ENCODE data around the gene CCBE1.

CCBE1 gene

GRCh38 chr18:59539108-59539507 lies 158.1 kb downstream of the CCBE1 start:
- Histone ChIP-seq H3K9me3 (replicated peaks in 1 of 11) (peaks cover 7 to 18% (median 8%) of the 10 kb centered on the region in 11 experiments; a peak in 16 of 22 replicates), H3K27ac (no peak overlapping the region), H3K4me3 (no peak overlapping the region), H4K20me1 (no peaks in the 10 kb centered on the region), H3K36me3 (no peaks in the 10 kb centered on the region), H3K9ac (no peak overlapping the region), H3K4me2 (peak overlapping the region in 8 of 11 experiments; percentile 6 to 53 (median 44); a peak in 13 of 22 replicates), H3K27me3 (no peaks in the 10 kb centered on the region), H3K4me1 (peaks cover 0 to 24% (median 15%) of the 10 kb centered on the region in 10 experiments; a peak in 12 of 20 replicates)
- no peak for TF ChIP-seq Cebpa-rat (IDR thresholded peaks at IDR 0.05)

GRCh38 chr18:59537579-59537978 lies 159.6 kb downstream of the CCBE1 start:
- no peak overlapping the region for H3K4me2 ChIP-seq
- H3K9me3 ChIP-seq (replicated peaks in 1 of 11), result peaks cover 7 to 18% (median 8%) of the 10 kb centered on the region in 11 experiments; a peak in 16 of 22 replicates
- no peak for TF ChIP-seq Cebpa-rat (IDR thresholded peaks at IDR 0.05)
- H3K36me3 ChIP-seq, result no peaks in the 10 kb centered on the region
- H3K4me3 ChIP-seq, result no peak overlapping the region
- H3K9ac ChIP-seq, result no peak overlapping the region
- H3K27me3 ChIP-seq, result no peaks in the 10 kb centered on the region
- H3K27ac ChIP-seq, result no peak overlapping the region
- peaks cover 0 to 24% (median 15%) of the 10 kb centered on the region in 10 experiments; a peak in 12 of 20 replicates for H3K4me1 ChIP-seq
- H4K20me1 ChIP-seq, result no peaks in the 10 kb centered on the region

DNA sequence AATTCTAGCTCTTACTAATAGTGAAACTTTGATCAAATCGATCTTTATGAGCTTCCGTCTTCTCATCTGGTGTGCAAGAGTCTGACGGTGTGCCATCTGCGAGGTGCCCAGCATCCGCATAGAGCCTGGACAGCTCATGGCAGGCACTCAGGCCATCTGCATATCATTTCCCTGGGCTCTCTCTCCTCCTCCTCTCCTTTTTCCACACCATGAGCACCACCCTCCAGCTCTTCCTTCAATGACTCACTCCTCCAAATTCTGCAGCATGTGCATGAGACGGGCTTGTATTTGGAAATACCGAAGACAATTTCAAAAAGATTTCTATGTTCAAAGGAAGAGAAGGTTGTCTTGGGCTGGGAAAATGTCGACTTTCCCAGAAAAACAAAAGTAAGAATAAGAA lies 161.1 kb downstream of the CCBE1 start:
- Histone ChIP-seq H3K27me3 (no peaks in the 10 kb centered on the region), H4K20me1 (no peaks in the 10 kb centered on the region), H3K4me2 (no peak overlapping the region), H3K4me3 (no peak overlapping the region), H3K9ac (no peak overlapping the region), H3K4me1 (peaks cover 0 to 24% (median 15%) of the 10 kb centered on the region in 10 experiments; a peak in 12 of 20 replicates), H3K36me3 (no peaks in the 10 kb centered on the region), H3K9me3 (replicated peaks in 1 of 11) (peaks cover 7 to 18% (median 8%) of the 10 kb centered on the region in 11 experiments; a peak in 16 of 22 replicates), H3K27ac (no peak overlapping the region)
- TF ChIP-seq Cebpa-rat (IDR thresholded peaks at IDR 0.05), result no peak

GRCh38 chr18:59535055-59535454 lies 162.2 kb downstream of the CCBE1 start:
- Histone ChIP-seq H3K9ac (no peak overlapping the region), H3K27ac (no peak overlapping the region), H3K27me3 (no peaks in the 10 kb centered on the region), H3K4me2 (no peak overlapping the region), H3K4me1 (peaks cover 0 to 15% (median 10%) of the 10 kb centered on the region in 10 experiments; a peak in 12 of 20 replicates), H3K4me3 (no peak overlapping the region), H3K9me3 (replicated peaks in 1 of 11) (peaks cover 7 to 18% (median 8%) of the 10 kb centered on the region in 11 experiments; a peak in 16 of 22 replicates), H4K20me1 (no peaks in the 10 kb centered on the region), H3K36me3 (no peaks in the 10 kb centered on the region)
- no peak for TF ChIP-seq Cebpa-rat (IDR thresholded peaks at IDR 0.05)

DNA sequence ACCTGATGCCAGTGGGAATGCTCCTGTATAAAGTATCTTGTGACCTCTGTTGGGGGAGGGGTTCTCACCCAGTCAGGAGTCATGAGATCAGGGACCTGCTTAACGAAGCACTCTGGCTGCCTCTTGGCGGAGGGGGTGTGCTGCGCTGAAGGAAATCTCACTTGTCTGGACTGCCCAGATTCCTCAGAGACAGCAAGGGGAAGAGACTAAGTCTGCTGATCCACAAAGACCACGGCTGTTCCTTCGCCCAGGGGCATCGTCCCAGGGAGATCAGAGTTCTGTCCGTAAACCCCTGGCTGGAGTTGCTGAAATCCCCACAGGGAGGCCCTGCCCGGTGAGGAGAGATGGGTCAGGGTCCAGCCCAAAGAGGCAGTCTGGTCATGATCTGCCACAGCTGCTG lies 168.4 kb downstream of the CCBE1 start:
- Histone ChIP-seq H3K27me3 (no peaks in the 10 kb centered on the region), H3K9ac (no peak overlapping the region), H3K9me3 (replicated peaks in 1 of 11) (peaks cover 0 to 12% (median 0%) of the 10 kb centered on the region in 11 experiments; a peak in 1 of 22 replicates), H3K4me3 (no peak overlapping the region), H3K27ac (no peak overlapping the region), H3K4me1 (no peaks in the 10 kb centered on the region), H3K36me3 (no peaks in the 10 kb centered on the region), H4K20me1 (no peaks in the 10 kb centered on the region), H3K4me2 (no peak overlapping the region)
- no peak for TF ChIP-seq Cebpa-rat (IDR thresholded peaks at IDR 0.05)

DNA sequence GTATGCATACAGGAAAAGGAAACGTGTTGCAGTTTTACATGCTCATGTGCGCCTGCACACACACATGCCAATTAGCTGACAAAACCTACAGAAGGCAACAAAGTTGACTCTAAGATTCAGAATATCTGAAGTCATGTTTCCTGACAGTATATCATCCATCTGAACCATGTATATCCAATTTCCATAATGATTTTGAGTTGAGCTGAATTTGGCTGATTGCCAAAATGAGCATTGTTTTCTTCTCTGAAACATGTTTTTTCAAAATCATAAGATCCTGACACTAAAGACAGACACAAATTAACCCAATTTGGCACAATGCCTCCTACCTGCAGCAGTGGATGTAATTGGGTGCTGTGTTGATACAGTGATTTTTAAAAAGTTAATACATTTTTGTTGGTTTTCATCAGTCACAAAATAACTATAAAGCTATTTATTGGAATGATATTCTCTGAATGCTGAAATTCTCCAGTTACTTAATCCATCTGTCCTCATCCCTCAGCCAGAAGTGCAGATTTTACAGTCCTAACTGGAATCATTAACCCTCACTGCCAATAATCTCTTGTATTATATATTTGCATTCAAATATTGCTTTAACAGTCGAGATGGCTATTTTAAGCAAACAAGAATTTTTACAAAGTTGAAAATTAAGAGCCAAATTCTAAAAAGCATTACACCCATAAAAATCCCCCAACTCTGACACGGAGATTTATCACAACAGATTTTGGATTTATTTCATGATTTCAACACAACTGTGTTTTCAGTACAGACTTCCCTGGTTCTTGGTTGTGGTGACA lies 176.5 kb downstream of the CCBE1 start:
- H3K4me1 ChIP-seq, result no peaks in the 10 kb centered on the region
- H3K4me2 ChIP-seq, result no peak overlapping the region
- no peak overlapping the region for H3K27ac ChIP-seq
- H3K4me3 ChIP-seq, result no peak overlapping the region
- no peak for TF ChIP-seq Cebpa-rat (IDR thresholded peaks at IDR 0.05)
- H3K36me3 ChIP-seq, result no peaks in the 10 kb centered on the region
- no peaks in the 10 kb centered on the region for H4K20me1 ChIP-seq
- H3K9ac ChIP-seq, result no peak overlapping the region
- H3K27me3 ChIP-seq, result no peaks in the 10 kb centered on the region
- H3K9me3 ChIP-seq (replicated peaks in 1 of 11), result peaks cover 0 to 11% (median 4%) of the 10 kb centered on the region in 11 experiments; a peak in 3 of 22 replicates

GRCh38 chr18:59518705-59519104 lies 178.5 kb downstream of the CCBE1 start:
- no peak overlapping the region for H3K27ac ChIP-seq

GRCh38 chr18:59517446-59518165 lies 179.6 kb downstream of the CCBE1 start:
- Histone ChIP-seq H3K36me3 (no peaks in the 10 kb centered on the region), H3K9me3 (replicated peaks in 1 of 11) (peaks cover 0 to 9% (median 4%) of the 10 kb centered on the region in 11 experiments; a peak in 3 of 22 replicates), H3K4me2 (no peak overlapping the region), H3K27ac (no peak overlapping the region), H3K9ac (no peak overlapping the region), H3K4me3 (no peak overlapping the region), H3K27me3 (no peaks in the 10 kb centered on the region), H3K4me1 (no peaks in the 10 kb centered on the region), H4K20me1 (no peaks in the 10 kb centered on the region)
- TF ChIP-seq Cebpa-rat (IDR thresholded peaks at IDR 0.05), result no peak

More at GRCh38 chr18:59518705-59519104, 178.5 kb downstream of the CCBE1 start:
- no peak overlapping the region for H3K4me2 ChIP-seq
- peaks cover 0 to 9% (median 4%) of the 10 kb centered on the region in 11 experiments; a peak in 3 of 22 replicates for H3K9me3 ChIP-seq (replicated peaks in 1 of 11)
- no peak overlapping the region for H3K9ac ChIP-seq
- no peaks in the 10 kb centered on the region for H3K4me1 ChIP-seq
- no peak overlapping the region for H3K4me3 ChIP-seq
- TF ChIP-seq Cebpa-rat (IDR thresholded peaks at IDR 0.05), result no peak
- H3K27me3 ChIP-seq, result no peaks in the 10 kb centered on the region
- H3K36me3 ChIP-seq, result no peaks in the 10 kb centered on the region
- no peaks in the 10 kb centered on the region for H4K20me1 ChIP-seq
